GM12873 (cell line): ENCODE data around the gene MIA2.

ENCODE experiments used
- CTCF ChIP-seq: IDR thresholded peaks from 2 replicates; pipeline ENCODE4 v1.5.1; 2012; ENCODE audit warnings: low read depth, mild to moderate bottlenecking, moderate library complexity, low read length, control low read depth; ENCODE audit not compliant: insufficient read depth; ENCODE audit errors: missing control alignments

The MIA2 gene

GRCh38 chr14:39243831-39244230, 10.1 kb downstream of the MIA2 start:
- no peak for TF ChIP-seq CTCF

GRCh38 chr14:39246618-39247017, 12.9 kb downstream of the MIA2 start:
- TF ChIP-seq CTCF = no peak

GRCh38 chr14:39247256-39247655, 13.5 kb downstream of the MIA2 start:
- no peak for TF ChIP-seq CTCF

GRCh38 chr14:39251547-39251946, 17.8 kb downstream of the MIA2 start:
- TF ChIP-seq CTCF = no peak

- TF ChIP-seq CTCF = no peak
These were observed 25.2 kb downstream of the MIA2 start for GRCh38 chr14:39258782-39259545.

GRCh38 chr14:39264057-39264456, 30.3 kb downstream of the MIA2 start:
- no peak for TF ChIP-seq CTCF

- TF ChIP-seq CTCF = no peak
These were observed 30.8 kb downstream of the MIA2 start for GRCh38 chr14:39264558-39264957.
